ENCODE measurements around the gene LYL1. TPM values are rescaled to one million over a fixed set of nuclear protein-coding genes. Genes with fewer than 3 reads are reported as not detected.

LYL1 gene
- total and polyA plus RNA-seq, 9 of the 15 experiments (the other 6 are each of a cell fraction or from before 2014, with no cell fraction given), result 1.3 to 266 (median 34.0) TPM

DNA sequence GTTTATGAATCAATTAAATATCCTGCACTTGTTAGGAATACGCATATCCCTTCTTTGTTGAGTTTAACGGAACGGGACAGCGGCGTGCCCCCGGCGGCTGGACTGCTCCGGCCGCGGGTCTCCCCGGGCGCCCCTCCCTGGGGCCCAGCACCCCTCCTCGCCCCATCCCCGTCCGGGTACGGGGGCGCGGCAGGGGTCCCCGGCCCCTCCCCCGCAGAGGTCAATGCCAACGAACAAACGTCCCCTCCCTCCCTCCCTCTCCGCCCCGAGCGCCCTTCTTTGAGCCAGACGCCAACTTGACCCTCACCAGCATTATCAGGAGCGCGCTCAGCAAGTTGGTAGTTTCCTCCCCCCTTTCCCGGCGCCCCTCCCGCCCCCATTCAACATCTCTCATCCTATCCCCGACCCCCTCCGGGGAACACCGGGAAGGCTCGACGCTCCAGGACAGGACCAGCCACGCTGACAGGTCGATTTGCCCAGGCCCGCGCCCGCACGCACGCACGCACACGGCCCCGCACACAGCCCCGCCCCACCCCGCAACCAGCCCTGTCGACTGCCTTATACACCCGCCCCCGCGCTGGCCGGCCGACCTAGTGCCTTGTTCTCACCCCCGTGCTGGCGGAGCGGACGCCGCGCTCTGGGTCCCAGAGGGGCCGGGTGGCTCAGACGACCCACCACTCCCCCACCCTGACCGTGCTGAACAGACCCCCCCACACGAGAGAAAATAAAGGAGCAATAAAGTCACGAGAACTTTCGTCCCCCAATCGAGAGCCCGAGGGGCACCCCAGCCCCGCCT lies 5.0 kb downstream of the LYL1 start (continued):
- TF ChIP-seq SLC30A9 (CRISPR knock-in tag; IDR thresholded peaks at IDR 0.05), result no peak
- peak; percentile 92 for TF ChIP-seq PHTF2 (CRISPR knock-in tag; IDR thresholded peaks at IDR 0.05)
- TF ChIP-seq SRF (CRISPR knock-in tag; IDR thresholded peaks at IDR 0.05), result peak in 1 of 2 experiments; percentile 28; a peak in 1 of 4 replicates
- peak; percentile 53; the same call in 1 of the 2 replicates for TF ChIP-seq RUNX1 (IDR thresholded peaks at IDR 0.05; ENCODE audit: low read depth)
- peak; percentile 78; the same call in 1 of the 2 replicates for TF ChIP-seq HDAC6 (IDR thresholded peaks at IDR 0.05; ENCODE audit: low read depth, low read length)
- TF ChIP-seq NCOA6 (IDR thresholded peaks at IDR 0.05), result 0 out of 2 replicates have a peak, but pooled peaks have one; percentile 6
- TF ChIP-seq ZBTB1 (CRISPR knock-in tag; IDR thresholded peaks at IDR 0.05; ENCODE audit: borderline replicate concordance, low read depth), result peak; percentile 96
- peak; percentile 93; the same call in 1 of the 2 replicates for TF ChIP-seq VEZF1 (CRISPR knock-in tag; IDR thresholded peaks at IDR 0.05)
- TF ChIP-seq CREB1 (IDR thresholded peaks at IDR 0.05), result 0 out of 2 replicates have a peak, but pooled peaks have one; percentile 20
- TF ChIP-seq CREB1 (CRISPR knock-in tag; IDR thresholded peaks at IDR 0.05), result peak; percentile 29; the same call in 1 of the 2 replicates
- TF ChIP-seq SP1 (CRISPR knock-in tag; IDR thresholded peaks at IDR 0.05), result peak; percentile 59
- peak; percentile 36; the same call in 1 of the 2 replicates for TF ChIP-seq ZNF766 (CRISPR knock-in tag; conservative IDR thresholded peaks at IDR 0.05)
- peak; percentile 80; the same call in 1 of the 2 replicates for TF ChIP-seq FOXO4 (CRISPR knock-in tag; IDR thresholded peaks at IDR 0.05)
- peak in 1 of 2 experiments; percentile 19; a peak in 1 of 4 replicates for TF ChIP-seq ZNF639 (CRISPR knock-in tag; conservative IDR thresholded peaks at IDR 0.05 in 1 of 2, IDR thresholded peaks at IDR 0.05 in 1 of 2)
- TF ChIP-seq, protein P1, sequence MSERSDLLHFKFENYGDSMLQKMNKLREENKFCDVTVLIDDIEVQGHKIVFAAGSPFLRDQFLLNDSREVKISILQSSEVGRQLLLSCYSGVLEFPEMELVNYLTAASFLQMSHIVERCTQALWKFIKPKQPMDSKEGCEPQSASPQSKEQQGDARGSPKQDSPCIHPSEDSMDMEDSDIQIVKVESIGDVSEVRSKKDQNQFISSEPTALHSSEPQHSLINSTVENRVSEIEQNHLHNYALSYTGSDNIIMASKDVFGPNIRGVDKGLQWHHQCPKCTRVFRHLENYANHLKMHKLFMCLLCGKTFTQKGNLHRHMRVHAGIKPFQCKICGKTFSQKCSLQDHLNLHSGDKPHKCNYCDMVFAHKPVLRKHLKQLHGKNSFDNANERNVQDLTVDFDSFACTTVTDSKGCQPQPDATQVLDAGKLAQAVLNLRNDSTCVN (CRISPR knock-in tag; IDR thresholded peaks at IDR 0.05), result peak; percentile 46; the same call in 1 of the 2 replicates
- peak; percentile 76; the same call in 1 of the 2 replicates for TF ChIP-seq RNF219 (CRISPR knock-in tag; IDR thresholded peaks at IDR 0.05)
- TF ChIP-seq TAF1 (IDR thresholded peaks at IDR 0.05; ENCODE audit: control insufficient read depth, extremely low read depth, insufficient read depth, low read length, severe bottlenecking), result peak; percentile 26
- peak; percentile 64 for TF ChIP-seq SMAD3 (CRISPR knock-in tag; conservative IDR thresholded peaks at IDR 0.05)

Data from K562 (cell line).